Neural progenitor cell (in vitro differentiated cells): ENCODE data around the gene LRP2. TPM values are rescaled to one million over a fixed set of nuclear protein-coding genes. Genes with fewer than 3 reads are reported as not detected.

Experiments used
- DNase-seq: peaks from one replicate; pipeline ENCODE4 v3.0.0-alpha.2; 2016; ENCODE audit warnings: low spot score
- H2AFZ ChIP-seq: fragments of 200-600 bp; sonication (generic); replicated peaks from 2 replicates; pipeline ENCODE4 v1.6.1; 2016; ENCODE audit warnings: antibody characterized with exemption
- H3F3A ChIP-seq: fragments of 200-600 bp; sonication (generic); 2 replicates; pipeline ENCODE4 v1.6.1; 2016; ENCODE audit warnings: antibody characterized with exemption, low read depth
- H3K27ac ChIP-seq: fragments of 200-600 bp; sonication (generic); 2 replicates; pipeline ENCODE4 v1.5.1; 2016; ENCODE audit warnings: mild to moderate bottlenecking
- H3K27me3 ChIP-seq: fragments of 200-600 bp; sonication (generic); 2 replicates; pipeline ENCODE4 v1.6.1; 2016; ENCODE audit warnings: mild to moderate bottlenecking, moderate library complexity
- H3K36me3 ChIP-seq: fragments of 200-600 bp; sonication (generic); 2 replicates; pipeline ENCODE4 v1.5.1; 2016
- H3K4me1 ChIP-seq: fragments of 200-600 bp; sonication (generic); 2 replicates; pipeline ENCODE4 v1.6.1; 2016; ENCODE audit warnings: mixed run types
- H3K4me2 ChIP-seq: fragments of 200-600 bp; sonication (generic); 2 replicates; pipeline ENCODE4 v1.6.1; 2016
- H3K4me3 ChIP-seq: fragments of 200-600 bp; sonication (generic); 2 replicates; pipeline ENCODE4 v1.5.1; 2016
- H3K79me2 ChIP-seq: fragments of 200-600 bp; sonication (generic); 2 replicates; pipeline ENCODE4 v1.6.1; 2016; ENCODE audit warnings: low read depth
- H3K9ac ChIP-seq: fragments of 200-600 bp; sonication (generic); 2 replicates; pipeline ENCODE4 v1.6.1; 2016
- H3K9me3 ChIP-seq: fragments of 200-600 bp; sonication (generic); 2 replicates; pipeline ENCODE4 v1.5.1; 2016; ENCODE audit warnings: low read depth
- H4K20me1 ChIP-seq: fragments of 200-600 bp; sonication (generic); 2 replicates; pipeline ENCODE4 v1.6.1; 2016; ENCODE audit warnings: low read depth
- H3K27ac Mint-ChIP-seq: 3 replicates; pipeline ENCODE4 v1.8.0; 2021; ENCODE audit warnings: mixed read lengths
- H3K27me3 Mint-ChIP-seq: 2 replicates; pipeline ENCODE4 v1.8.0; 2022; ENCODE audit warnings: low read depth, mild to moderate bottlenecking, inconsistent platforms, moderate library complexity, mixed read lengths; ENCODE audit not compliant: insufficient read depth
- H3K36me3 Mint-ChIP-seq: 3 replicates; pipeline ENCODE4 v1.8.0; 2021; ENCODE audit warnings: mixed read lengths
- H3K4me1 Mint-ChIP-seq: 3 replicates; pipeline ENCODE4 v1.8.0; 2021; ENCODE audit warnings: mixed read lengths
- H3K4me3 Mint-ChIP-seq: 3 replicates; pipeline ENCODE4 v1.8.0; 2021; ENCODE audit warnings: mild to moderate bottlenecking, moderate library complexity, mixed read lengths
- H3K9me3 Mint-ChIP-seq: 3 replicates; pipeline ENCODE4 v1.8.0; 2020; ENCODE audit warnings: mixed read lengths
- EZH2 ChIP-seq: fragments of 200-600 bp; sonication (generic); IDR thresholded peaks from 2 replicates; pipeline ENCODE4 v1.6.1; 2017; ENCODE audit warnings: antibody characterized with exemption, mild to moderate bottlenecking, moderate library complexity
- EZH2phosphoT487 ChIP-seq: fragments of 200-600 bp; sonication (generic); IDR thresholded peaks from 2 replicates; pipeline ENCODE4 v1.6.1; 2017; ENCODE audit warnings: antibody characterized with exemption
- total RNA-seq: library from RNA; depleted of rRNA; stranded (reverse); fragments of >200 nt; gene quantifications from 2 replicates; pipeline ENCODE4 v1.2.3, GENCODE V29; 2015; ENCODE audit warnings: low replicate concordance
- TF ChIP-seq, protein P1 (sequence below): fragments of 200-600 bp; sonication (generic); IDR thresholded peaks from 2 replicates; pipeline ENCODE4 v1.5.1; 2017; ENCODE audit warnings: antibody characterized with exemption, mild to moderate bottlenecking

Gene LRP2
- total RNA-seq, 1 donor from 2014 or later: 143 TPM

DNA sequence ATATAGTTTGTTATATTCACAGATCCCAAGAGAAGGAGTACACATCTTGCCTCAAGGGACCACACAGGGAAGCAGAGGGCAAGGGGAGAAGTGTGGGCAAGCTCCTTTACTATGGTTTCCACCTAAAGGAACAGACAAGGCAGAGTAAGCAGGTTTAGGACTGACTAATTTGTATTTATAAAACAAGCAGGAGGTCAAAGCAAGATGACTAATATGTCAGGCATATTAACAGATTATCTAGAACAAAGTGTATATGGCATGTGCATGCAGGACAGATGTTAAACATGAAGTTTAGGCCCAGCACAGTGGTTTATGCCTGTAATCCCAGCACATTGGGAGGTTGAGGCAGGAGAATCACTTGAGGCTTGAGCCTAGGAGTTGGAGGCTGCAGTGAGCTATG is 3.7 kb upstream of the LRP2 start:
- no peak overlapping the region for H3K27ac Mint-ChIP-seq
- peaks cover 24% of the 10 kb centered on the region for H3K4me1 Mint-ChIP-seq
- no peak overlapping the region for H3K27ac ChIP-seq
- H3K4me1 ChIP-seq: peaks cover 27% of the 10 kb centered on the region
- peaks cover 15% of the 10 kb centered on the region for H3K27me3 Mint-ChIP-seq
- TF ChIP-seq EZH2: no peak
- TF ChIP-seq, protein P1, sequence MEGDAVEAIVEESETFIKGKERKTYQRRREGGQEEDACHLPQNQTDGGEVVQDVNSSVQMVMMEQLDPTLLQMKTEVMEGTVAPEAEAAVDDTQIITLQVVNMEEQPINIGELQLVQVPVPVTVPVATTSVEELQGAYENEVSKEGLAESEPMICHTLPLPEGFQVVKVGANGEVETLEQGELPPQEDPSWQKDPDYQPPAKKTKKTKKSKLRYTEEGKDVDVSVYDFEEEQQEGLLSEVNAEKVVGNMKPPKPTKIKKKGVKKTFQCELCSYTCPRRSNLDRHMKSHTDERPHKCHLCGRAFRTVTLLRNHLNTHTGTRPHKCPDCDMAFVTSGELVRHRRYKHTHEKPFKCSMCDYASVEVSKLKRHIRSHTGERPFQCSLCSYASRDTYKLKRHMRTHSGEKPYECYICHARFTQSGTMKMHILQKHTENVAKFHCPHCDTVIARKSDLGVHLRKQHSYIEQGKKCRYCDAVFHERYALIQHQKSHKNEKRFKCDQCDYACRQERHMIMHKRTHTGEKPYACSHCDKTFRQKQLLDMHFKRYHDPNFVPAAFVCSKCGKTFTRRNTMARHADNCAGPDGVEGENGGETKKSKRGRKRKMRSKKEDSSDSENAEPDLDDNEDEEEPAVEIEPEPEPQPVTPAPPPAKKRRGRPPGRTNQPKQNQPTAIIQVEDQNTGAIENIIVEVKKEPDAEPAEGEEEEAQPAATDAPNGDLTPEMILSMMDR: no peak
- TF ChIP-seq EZH2phosphoT487: no peak
- H3K9me3 Mint-ChIP-seq: peaks cover 3% of the 10 kb centered on the region
- no peak overlapping the region for H2AFZ ChIP-seq
- H3K36me3 ChIP-seq: no peaks in the 10 kb centered on the region
- H3K9ac ChIP-seq: no peak overlapping the region
- H3K9me3 ChIP-seq: no peaks in the 10 kb centered on the region
- peaks cover 41% of the 10 kb centered on the region for H3F3A ChIP-seq
- H3K4me2 ChIP-seq: no peak overlapping the region
- H3K36me3 Mint-ChIP-seq: no peaks in the 10 kb centered on the region
- peaks cover 21% of the 10 kb centered on the region for H3K79me2 ChIP-seq
- H3K27me3 ChIP-seq: peaks cover 8% of the 10 kb centered on the region
- DNase-seq: no peak
- H3K4me3 ChIP-seq: no peak overlapping the region
- no peaks in the 10 kb centered on the region for H4K20me1 ChIP-seq
- no peak overlapping the region for H3K4me3 Mint-ChIP-seq

DNA sequence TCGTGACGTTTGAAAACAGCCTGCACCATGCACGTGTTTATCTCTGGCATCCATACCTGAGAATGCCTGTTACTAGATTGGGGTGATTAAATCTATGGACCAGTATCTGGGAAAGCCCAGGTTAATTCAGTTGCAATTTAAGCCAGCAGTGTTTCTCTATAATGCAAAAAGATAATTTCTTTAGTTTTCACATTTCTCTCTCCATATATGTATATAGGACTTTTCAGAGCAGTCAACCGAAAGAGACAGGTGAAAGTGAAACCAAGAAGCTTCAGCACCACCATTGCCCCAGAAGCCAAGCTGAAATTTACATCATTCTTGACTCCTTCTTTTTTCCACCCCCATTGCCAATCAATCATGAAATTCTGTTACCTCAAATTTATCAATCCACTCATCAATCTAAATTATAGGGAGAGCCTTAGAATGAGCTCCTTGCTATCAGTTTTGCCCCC is 2.7 kb upstream of the LRP2 start:
- peaks cover 8% of the 10 kb centered on the region for H3K27me3 ChIP-seq
- peaks cover 31% of the 10 kb centered on the region for H3K79me2 ChIP-seq
- no peaks in the 10 kb centered on the region for H3K9me3 ChIP-seq
- peak overlapping the region; percentile 93 for H3K4me3 ChIP-seq
- H2AFZ ChIP-seq: no peak overlapping the region
- peaks cover 48% of the 10 kb centered on the region for H3F3A ChIP-seq
- H3K27ac ChIP-seq: peak overlapping the region; percentile 99
- Mint-ChIP-seq H3K4me1 (peaks cover 30% of the 10 kb centered on the region), H3K27me3 (peaks cover 15% of the 10 kb centered on the region), H3K9me3 (peaks cover 3% of the 10 kb centered on the region), H3K4me3 (peak overlapping the region; percentile 89), H3K36me3 (no peaks in the 10 kb centered on the region), H3K27ac (peak overlapping the region; percentile 96)
- H3K36me3 ChIP-seq: no peaks in the 10 kb centered on the region
- DNase-seq: no peak
- peaks cover 9% of the 10 kb centered on the region for H4K20me1 ChIP-seq
- TF ChIP-seq EZH2: no peak
- no peak for TF ChIP-seq EZH2phosphoT487
- TF ChIP-seq, protein P1: no peak
- peak overlapping the region; percentile 85 for H3K4me2 ChIP-seq
- H3K9ac ChIP-seq: no peak overlapping the region
- peaks cover 34% of the 10 kb centered on the region for H3K4me1 ChIP-seq

DNA sequence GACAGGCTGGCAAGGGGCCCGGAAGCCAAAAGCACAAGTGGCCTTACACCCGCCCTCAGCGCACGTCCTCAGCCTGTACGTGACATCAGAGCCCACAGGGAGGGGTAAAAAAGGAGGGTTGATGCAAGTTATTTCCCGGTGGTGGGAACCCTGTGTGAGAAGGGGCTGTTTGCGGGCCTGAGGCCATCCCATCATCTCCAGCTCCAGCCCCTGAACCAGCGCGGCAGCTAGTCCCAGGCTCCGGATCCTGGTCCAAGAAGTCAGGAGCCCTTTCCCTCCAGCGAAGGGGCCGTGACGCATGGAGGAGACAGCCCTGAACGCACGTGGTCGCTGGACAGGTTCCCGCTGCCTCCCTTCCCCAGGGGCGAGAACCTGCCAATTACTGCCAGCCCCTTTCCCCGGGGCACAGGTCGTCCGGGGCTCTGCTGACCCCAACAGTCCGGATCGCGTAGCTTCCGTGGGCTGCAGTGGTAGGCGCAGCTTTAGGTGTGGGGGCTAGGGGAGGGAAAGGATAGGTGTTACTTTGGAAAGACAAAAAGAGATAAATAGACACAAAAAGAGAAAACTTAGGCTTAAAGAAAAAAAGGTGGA is 1.3 kb upstream of the LRP2 start:
- Mint-ChIP-seq H3K4me3 (peak overlapping the region; percentile 89), H3K4me1 (peaks cover 34% of the 10 kb centered on the region), H3K9me3 (no peaks in the 10 kb centered on the region), H3K36me3 (peaks cover 4% of the 10 kb centered on the region), H3K27ac (peak overlapping the region; percentile 36), H3K27me3 (peaks cover 15% of the 10 kb centered on the region)
- H3K4me1 ChIP-seq: peaks cover 40% of the 10 kb centered on the region
- peaks cover 4% of the 10 kb centered on the region for H3K36me3 ChIP-seq
- TF ChIP-seq, protein P1: peak; percentile 30
- no peak for TF ChIP-seq EZH2
- peaks cover 23% of the 10 kb centered on the region for H4K20me1 ChIP-seq
- peak; percentile 76 for DNase-seq
- H2AFZ ChIP-seq: no peak overlapping the region
- H3K27ac ChIP-seq: peak overlapping the region; percentile 99
- H3K27me3 ChIP-seq: peaks cover 8% of the 10 kb centered on the region
- H3K4me2 ChIP-seq: peak overlapping the region; percentile 90
- peaks cover 45% of the 10 kb centered on the region for H3K79me2 ChIP-seq
- H3F3A ChIP-seq: peaks cover 58% of the 10 kb centered on the region
- H3K4me3 ChIP-seq: peak overlapping the region; percentile 93
- no peaks in the 10 kb centered on the region for H3K9me3 ChIP-seq
- H3K9ac ChIP-seq: peak overlapping the region; percentile 49
